ENCODE results near the gene ITGB8.

DNA sequence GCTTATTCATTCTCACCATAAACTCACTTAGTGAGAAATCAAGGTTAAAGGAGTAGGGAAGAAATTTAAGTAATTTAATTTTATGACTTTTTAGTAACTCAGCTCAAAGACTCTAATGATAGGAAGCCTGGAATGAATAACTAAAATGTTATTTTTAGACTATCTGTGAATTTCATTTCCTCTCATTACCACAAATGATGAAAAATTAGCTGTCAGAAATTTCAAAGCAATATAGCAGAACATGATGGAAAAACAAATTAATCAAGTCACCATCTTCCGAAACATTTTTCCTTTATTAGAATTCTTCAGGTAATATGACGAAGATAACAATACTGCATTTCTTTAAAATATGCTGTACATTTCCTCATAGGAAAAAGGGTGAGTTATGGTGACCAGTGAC is 2.7 kb upstream of the ITGB8 start:
- TF ChIP-seq POLR2AphosphoS5 (IDR thresholded peaks at IDR 0.05; ENCODE audit: low read depth) (no peak), CTCF (conservative IDR thresholded peaks at IDR 0.05; ENCODE audit: low read depth in 2 of 2) (no peak), REST (IDR thresholded peaks at IDR 0.05; ENCODE audit: unreplicated experiment) (no peak), EZH2phosphoT487 (IDR thresholded peaks at IDR 0.05; ENCODE audit: unreplicated experiment) (no peak), EZH2 (IDR thresholded peaks at IDR 0.05; ENCODE audit: low read depth, unreplicated experiment) (no peak), CREB1 (CRISPR knock-in tag; IDR thresholded peaks at IDR 0.05; ENCODE audit: low read depth) (no peak), JUNB (IDR thresholded peaks at IDR 0.05; ENCODE audit: unreplicated experiment) (no peak)
- TF ChIP-seq, protein P1, sequence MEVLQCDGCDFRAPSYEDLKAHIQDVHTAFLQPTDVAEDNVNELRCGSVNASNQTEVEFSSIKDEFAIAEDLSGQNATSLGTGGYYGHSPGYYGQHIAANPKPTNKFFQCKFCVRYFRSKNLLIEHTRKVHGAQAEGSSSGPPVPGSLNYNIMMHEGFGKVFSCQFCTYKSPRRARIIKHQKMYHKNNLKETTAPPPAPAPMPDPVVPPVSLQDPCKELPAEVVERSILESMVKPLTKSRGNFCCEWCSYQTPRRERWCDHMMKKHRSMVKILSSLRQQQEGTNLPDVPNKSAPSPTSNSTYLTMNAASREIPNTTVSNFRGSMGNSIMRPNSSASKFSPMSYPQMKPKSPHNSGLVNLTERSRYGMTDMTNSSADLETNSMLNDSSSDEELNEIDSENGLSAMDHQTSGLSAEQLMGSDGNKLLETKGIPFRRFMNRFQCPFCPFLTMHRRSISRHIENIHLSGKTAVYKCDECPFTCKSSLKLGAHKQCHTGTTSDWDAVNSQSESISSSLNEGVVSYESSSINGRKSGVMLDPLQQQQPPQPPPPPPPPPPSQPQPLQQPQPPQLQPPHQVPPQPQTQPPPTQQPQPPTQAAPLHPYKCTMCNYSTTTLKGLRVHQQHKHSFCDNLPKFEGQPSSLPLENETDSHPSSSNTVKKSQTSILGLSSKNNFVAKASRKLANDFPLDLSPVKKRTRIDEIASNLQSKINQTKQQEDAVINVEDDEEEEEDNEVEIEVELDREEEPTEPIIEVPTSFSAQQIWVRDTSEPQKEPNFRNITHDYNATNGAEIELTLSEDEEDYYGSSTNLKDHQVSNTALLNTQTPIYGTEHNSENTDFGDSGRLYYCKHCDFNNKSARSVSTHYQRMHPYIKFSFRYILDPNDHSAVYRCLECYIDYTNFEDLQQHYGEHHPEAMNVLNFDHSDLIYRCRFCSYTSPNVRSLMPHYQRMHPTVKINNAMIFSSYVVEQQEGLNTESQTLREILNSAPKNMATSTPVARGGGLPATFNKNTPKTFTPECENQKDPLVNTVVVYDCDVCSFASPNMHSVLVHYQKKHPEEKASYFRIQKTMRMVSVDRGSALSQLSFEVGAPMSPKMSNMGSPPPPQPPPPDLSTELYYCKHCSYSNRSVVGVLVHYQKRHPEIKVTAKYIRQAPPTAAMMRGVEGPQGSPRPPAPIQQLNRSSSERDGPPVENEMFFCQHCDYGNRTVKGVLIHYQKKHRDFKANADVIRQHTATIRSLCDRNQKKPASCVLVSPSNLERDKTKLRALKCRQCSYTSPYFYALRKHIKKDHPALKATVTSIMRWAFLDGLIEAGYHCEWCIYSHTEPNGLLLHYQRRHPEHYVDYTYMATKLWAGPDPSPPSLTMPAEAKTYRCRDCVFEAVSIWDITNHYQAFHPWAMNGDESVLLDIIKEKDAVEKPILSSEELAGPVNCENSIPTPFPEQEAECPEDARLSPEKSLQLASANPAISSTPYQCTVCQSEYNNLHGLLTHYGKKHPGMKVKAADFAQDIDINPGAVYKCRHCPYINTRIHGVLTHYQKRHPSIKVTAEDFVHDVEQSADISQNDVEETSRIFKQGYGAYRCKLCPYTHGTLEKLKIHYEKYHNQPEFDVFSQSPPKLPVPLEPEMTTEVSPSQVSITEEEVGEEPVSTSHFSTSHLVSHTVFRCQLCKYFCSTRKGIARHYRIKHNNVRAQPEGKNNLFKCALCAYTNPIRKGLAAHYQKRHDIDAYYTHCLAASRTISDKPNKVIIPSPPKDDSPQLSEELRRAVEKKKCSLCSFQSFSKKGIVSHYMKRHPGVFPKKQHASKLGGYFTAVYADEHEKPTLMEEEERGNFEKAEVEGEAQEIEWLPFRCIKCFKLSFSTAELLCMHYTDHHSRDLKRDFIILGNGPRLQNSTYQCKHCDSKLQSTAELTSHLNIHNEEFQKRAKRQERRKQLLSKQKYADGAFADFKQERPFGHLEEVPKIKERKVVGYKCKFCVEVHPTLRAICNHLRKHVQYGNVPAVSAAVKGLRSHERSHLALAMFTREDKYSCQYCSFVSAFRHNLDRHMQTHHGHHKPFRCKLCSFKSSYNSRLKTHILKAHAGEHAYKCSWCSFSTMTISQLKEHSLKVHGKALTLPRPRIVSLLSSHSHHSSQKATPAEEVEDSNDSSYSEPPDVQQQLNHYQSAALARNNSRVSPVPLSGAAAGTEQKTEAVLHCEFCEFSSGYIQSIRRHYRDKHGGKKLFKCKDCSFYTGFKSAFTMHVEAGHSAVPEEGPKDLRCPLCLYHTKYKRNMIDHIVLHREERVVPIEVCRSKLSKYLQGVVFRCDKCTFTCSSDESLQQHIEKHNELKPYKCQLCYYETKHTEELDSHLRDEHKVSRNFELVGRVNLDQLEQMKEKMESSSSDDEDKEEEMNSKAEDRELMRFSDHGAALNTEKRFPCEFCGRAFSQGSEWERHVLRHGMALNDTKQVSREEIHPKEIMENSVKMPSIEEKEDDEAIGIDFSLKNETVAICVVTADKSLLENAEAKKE (CRISPR knock-in tag; IDR thresholded peaks at IDR 0.05): no peak

Measured in GM23338 (cell line).